GM18873 (cell line): Measurements from ENCODE around the gene PAK1.

Source experiments
- ATAC-seq: cut with Tn5 transposase; IDR thresholded peaks from one replicate; pipeline ENCODE4 v1.9.1; 2021; ENCODE audit warnings: mild to moderate bottlenecking, moderate library complexity, moderate number of reproducible peaks; ENCODE audit not compliant: unreplicated experiment, low FRiP score

Gene PAK1

DNA sequence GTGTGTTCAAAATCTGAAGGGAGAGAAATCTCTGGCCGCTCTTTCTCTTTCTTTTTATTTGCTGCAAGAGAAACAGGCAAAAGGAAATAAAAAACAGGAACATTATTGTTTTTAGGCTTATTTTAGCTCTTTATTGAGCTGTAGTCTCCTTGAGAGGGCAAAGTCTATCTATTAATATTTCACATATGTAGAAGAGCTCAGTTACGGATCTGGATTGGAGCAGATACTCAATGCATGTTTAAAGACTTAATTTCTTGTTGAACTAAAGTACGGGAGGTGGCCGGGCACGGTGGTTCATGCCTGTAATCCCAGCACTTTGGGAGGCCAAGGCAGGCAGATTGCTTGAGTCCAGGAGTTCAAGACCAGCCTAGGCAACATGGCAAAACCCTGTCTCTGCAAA, 94.0 kb downstream of the PAK1 start:
- ATAC-seq, result no peak

- no peak for ATAC-seq
These were observed 94.6 kb downstream of the PAK1 start for GRCh38 chr11:77379253-77379652.

GRCh38 chr11:77377734-77378133, 96.2 kb downstream of the PAK1 start:
- no peak for ATAC-seq

DNA sequence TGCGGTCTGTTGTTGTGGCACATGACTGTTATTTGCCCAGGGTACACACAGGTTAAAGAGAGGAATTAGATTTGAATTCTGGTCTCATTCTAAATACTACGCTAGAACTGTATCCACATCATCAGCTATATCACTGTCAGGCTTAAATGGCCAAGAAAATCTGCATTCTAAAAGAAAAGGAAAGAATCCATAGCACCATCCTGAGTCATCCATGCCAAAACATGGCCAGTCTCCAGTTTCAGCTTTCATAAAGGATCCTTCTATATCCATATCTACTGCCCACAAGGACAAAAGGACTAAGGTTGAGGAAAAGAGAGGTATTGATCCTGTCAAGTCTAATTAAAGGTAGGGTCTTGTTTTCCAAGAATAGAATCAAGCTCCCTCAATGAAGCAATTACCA, 98.8 kb downstream of the PAK1 start:
- no peak for ATAC-seq

DNA sequence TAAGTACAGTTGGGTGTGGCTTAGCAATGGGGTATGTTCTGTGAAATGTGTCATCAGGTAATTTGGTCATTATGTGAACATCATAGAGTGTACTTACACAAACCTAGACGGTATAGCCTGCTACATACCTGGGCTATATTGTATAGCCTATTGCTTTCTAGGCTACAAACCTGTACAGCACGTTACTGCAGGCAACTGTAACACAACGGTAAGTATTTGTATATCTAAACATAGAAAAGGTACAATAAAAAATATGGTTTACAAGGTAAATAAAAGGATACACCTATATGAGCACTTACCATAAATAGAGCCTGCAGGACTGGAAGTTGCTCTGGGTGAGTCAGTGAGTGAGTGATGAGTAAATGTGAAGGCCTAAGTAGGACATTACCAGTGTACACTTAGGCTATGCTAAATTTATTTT, 99.3 kb downstream of the PAK1 start:
- ATAC-seq, result no peak

- no peak for ATAC-seq
These were observed 99.8 kb downstream of the PAK1 start for GRCh38 chr11:77374108-77374507.

DNA sequence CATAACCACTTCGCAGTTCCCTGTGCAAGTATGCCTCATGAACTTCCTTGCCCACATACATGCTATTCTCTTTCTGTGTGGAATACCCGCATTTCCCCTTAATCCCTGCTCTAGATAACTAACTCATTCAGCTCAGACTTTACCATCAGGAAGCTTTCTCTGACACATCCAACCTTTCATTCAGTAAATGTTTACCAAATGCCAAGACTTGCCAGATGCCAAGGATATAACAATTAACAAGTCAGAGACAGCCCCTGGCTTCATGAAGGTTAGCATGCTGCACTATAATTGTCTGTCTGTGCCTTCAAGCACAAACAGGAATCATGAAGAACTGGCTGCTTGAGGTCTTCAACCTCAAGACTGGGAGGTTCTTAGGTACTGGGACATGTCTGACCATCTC, 101.2 kb downstream of the PAK1 start:
- ATAC-seq, result no peak

- ATAC-seq, result no peak
These were observed 102.2 kb downstream of the PAK1 start for GRCh38 chr11:77371646-77372045.

DNA sequence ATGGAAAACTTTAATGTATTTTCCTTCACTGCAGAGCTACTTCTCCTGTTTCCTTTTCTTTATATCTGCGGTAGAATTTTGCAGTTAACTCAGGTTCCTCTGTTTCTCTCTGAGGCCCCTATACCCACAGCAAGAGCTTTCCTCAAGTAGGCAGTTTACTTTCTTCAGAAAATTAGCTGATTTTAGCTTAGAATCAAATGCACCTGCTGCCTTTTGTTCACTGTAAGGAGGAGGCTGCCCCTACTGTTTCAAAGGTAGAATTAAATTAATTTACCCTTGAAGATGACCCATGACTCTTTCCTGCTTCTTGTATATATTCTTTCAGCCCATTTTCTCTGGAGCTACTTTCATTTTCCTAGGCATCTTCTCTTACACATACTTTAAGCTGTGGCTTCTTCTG, 103.7 kb downstream of the PAK1 start:
- ATAC-seq, result no peak

DNA sequence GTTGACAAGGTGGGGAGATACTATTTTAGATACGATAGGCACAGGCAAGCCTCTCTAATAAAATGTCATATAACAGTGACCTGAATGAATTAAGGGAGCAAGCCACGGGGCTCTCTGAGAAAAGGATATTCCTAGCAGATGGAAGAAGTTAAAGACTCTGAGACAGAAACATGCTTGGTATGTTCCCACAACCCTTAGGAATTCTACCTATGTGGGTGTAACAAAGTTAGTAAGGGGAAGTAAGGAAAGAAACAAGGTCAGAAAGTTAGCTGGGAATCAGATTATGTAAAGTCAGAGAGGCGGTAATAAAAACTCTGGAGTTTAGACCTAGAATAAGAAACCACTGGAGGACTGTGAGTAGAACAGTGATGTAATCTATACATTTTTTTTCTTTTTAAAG, 112.7 kb downstream of the PAK1 start:
- ATAC-seq, result no peak

DNA sequence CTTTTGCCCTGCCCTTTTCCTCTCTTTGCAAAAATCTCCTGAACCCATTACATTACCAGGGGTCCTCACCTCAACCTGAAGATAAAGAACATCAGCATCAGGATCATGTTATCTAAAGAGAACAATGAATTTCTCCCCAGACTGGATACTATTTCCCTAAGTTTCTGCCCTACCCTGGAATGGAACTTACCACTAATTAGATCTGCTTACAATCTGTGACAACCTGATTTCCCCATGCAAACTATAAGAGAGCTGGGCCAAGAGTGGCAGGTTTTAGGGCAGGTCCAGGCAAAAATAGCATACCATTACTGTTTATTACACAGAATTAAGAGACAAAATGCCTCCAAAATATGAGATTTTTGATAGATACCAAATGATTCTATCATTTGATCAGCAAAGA, 114.4 kb downstream of the PAK1 start:
- ATAC-seq, result no peak

DNA sequence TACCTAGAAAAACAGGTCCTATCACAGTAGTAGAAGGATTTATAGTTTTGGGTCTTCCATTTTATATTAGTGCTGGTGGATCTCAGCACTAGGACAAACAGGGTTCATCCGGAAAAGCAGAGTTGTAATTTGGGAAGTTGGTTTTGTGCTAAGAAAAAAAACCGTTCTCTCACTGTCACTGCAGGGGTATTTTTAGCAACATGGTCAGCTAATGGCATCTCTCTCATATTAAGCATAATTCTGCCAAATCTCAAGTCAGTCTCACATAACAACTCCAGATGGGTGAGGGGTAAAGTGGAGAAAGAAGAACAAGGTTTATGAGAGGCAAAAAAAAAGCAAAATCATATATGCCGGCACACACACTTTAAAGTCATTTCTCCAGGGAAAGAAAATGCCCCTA, 120.8 kb downstream of the PAK1 start:
- no peak for ATAC-seq

DNA sequence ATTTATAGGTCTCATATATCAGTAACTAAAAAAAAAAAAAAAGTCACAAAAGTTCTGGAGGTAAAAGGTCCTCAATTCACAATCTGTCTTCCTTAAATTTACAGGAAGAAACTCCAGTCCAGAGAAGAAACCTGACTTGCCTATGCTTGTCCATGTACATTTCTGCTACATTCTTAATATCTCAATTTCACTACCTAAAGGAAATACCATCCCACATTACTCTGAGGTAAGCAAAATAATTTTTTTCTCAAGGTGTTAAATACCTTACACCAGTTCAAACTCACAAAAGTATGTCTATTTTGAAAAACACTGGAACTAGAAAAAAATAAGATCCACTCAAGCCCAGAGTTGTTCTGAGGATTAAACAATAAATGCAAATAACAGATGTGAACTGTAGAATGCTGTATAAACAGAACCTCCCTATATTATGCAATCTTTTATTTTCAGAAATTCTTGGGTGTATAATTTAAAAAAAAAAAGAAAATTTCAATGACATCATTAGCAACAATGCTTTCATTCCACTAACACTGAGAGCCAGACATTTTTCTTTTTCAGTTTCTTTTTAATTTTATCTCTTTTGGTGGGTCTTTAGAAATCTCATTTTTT, 122.5 kb downstream of the PAK1 start:
- no peak for ATAC-seq

DNA sequence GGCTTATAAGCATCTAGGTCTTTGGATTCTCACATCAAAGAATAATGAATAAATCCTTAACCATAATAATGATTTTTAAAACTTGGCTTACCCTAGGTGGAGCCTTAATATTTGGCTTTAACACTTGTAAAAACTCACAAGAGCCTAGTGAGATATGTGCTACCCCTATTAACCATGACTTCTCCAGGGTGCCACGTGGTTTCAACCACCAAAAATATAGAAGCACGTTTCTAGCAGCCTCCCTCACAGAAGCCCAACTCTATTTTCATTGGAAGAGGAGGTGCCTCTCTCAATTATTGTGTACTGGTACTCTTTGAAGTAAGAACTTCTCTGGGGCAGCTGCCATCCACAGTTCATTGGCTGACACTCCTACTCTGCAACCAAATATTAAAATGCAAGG, 125.9 kb downstream of the PAK1 start:
- ATAC-seq, result no peak

- ATAC-seq, result no peak
These were observed 126.8 kb downstream of the PAK1 start for GRCh38 chr11:77346906-77347603.

- no peak for ATAC-seq
These were observed 128.3 kb downstream of the PAK1 start for GRCh38 chr11:77345621-77346020.

- no peak for ATAC-seq
These were observed 133.4 kb downstream of the PAK1 start for GRCh38 chr11:77340501-77340900.

- ATAC-seq, result no peak
These were observed 141.6 kb downstream of the PAK1 start for GRCh38 chr11:77332259-77332658.

DNA sequence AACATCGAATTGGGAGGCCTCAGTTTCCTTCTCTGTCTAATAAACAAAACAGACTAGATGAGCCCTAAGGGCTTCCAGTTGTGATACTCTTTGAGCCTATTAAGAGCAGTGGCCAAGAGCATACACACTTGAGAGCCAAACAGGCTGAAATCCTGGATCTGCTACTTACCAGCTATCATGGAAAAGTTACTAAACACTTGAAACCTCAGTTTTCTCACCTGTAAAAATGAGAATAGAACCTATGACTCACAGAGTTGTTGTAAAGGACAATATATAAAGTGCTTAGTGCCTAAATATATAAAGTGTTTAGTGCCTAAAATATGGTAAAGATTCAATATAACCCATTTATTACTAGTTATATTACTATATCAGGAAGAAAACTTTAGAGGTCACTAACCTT, 148.7 kb downstream of the PAK1 start:
- ATAC-seq, result no peak

GRCh38 chr11:77324508-77324907, 149.4 kb downstream of the PAK1 start:
- ATAC-seq, result no peak

DNA sequence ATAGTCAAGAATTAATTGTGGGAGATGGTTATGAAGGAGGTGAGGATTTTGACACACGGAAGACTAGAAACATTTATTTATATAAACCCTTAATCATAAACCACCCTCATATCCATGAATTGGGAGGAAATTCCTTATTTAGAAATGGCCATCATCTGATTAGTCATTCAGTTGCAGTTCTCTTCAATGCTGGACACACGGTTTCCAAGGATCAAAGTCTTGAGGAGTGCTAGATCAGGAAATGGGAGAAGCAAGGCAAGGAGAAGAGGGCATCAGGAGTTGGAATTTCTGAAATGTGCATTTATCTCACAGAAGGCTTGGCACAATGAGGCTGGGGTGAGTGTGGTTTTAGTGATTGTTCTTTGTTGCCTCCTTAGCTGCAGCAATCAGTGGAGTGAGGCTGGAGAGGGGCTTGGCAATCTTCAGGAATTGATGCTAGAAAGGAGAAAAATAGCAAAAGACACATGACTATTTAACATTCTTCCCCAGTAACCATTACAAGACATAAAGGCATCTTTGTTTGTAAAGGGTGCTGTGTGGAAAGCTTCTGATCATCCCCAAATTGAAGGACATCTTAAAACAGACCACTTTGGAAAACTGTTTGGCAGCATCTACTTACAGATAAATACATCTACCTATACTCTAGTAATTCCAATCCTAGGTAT, 150.8 kb downstream of the PAK1 start:
- ATAC-seq, result no peak

DNA sequence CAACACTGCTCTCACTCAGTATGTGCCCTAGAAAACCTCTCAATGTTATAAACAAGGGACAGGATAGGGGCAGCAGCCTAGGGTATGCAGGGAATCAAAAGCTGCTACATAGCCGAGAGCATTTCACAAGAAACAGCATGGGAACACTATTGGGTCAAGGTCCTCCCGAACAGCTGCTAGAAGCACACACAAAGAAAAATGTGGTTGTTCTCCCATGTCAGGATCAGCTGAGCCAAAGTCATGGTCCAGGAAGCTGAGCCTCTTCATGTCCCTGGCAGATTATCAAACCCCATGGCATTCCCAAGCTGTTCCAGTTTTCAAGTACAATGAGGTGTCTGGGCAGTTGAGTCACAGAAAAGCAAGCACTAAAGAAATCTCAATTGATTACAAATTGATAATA, 151.4 kb downstream of the PAK1 start:
- no peak for ATAC-seq
